ENCODE data around the gene CCDC178.
"Not testable (repeated sequence)": the region's sequence is repeated elsewhere in the genome, so short reads cannot be mapped to it uniquely, and the experiment has no call there.

Gene CCDC178

GRCh38 chr18:33152376-33152775 is 288.1 kb downstream of the CCDC178 start:
- H3K4me3 ChIP-seq (ENCODE audit: low read length): no peak overlapping the region
- no peaks in the 10 kb centered on the region for H3K9me3 ChIP-seq (ENCODE audit: control insufficient read depth, low read length)
- H3K4me1 ChIP-seq (ENCODE audit: control insufficient read depth, insufficient read depth, low read length): no peaks in the 10 kb centered on the region
- H3K9ac ChIP-seq (ENCODE audit: low read length): no peak overlapping the region
- no peaks in the 10 kb centered on the region for H3K36me3 ChIP-seq (ENCODE audit: control insufficient read depth, insufficient read depth, low read length)
- H3K27me3 ChIP-seq (ENCODE audit: control insufficient read depth, insufficient read depth, low read length): no peaks in the 10 kb centered on the region

GRCh38 chr18:33147811-33148210 is 292.7 kb downstream of the CCDC178 start:
- H3K9me3 ChIP-seq (ENCODE audit: control insufficient read depth, low read length); H3K36me3 ChIP-seq (ENCODE audit: control insufficient read depth, insufficient read depth, low read length); H3K4me3 ChIP-seq (ENCODE audit: low read length); H3K9ac ChIP-seq (ENCODE audit: low read length); H3K27me3 ChIP-seq (ENCODE audit: control insufficient read depth, insufficient read depth, low read length); H3K4me1 ChIP-seq (ENCODE audit: control insufficient read depth, insufficient read depth, low read length): not testable (repeated sequence)

- Histone ChIP-seq H3K27me3 (ENCODE audit: control insufficient read depth, insufficient read depth, low read length) (no peaks in the 10 kb centered on the region), H3K9me3 (ENCODE audit: control insufficient read depth, low read length) (no peaks in the 10 kb centered on the region), H3K4me1 (ENCODE audit: control insufficient read depth, insufficient read depth, low read length) (no peaks in the 10 kb centered on the region), H3K4me3 (ENCODE audit: low read length) (no peak overlapping the region), H3K36me3 (ENCODE audit: control insufficient read depth, insufficient read depth, low read length) (no peaks in the 10 kb centered on the region), H3K9ac (ENCODE audit: low read length) (no peak overlapping the region)
These were observed 294.5 kb downstream of the CCDC178 start for GRCh38 chr18:33146014-33146413.

GRCh38 chr18:33135951-33136660 is 304.4 kb downstream of the CCDC178 start:
- Histone ChIP-seq H3K4me3 (ENCODE audit: low read length) (no peak overlapping the region), H3K27me3 (ENCODE audit: control insufficient read depth, insufficient read depth, low read length) (no peaks in the 10 kb centered on the region), H3K9me3 (ENCODE audit: control insufficient read depth, low read length) (no peaks in the 10 kb centered on the region)

GRCh38 chr18:33132657-33133056 is 307.9 kb downstream of the CCDC178 start:
- Histone ChIP-seq H3K4me3 (ENCODE audit: low read length) (no peak overlapping the region), H3K9ac (ENCODE audit: low read length) (no peak overlapping the region), H3K9me3 (ENCODE audit: control insufficient read depth, low read length) (no peaks in the 10 kb centered on the region)

More at GRCh38 chr18:33135951-33136660, 304.4 kb downstream of the CCDC178 start:
- Histone ChIP-seq H3K9ac (ENCODE audit: low read length) (no peak overlapping the region), H3K4me1 (ENCODE audit: control insufficient read depth, insufficient read depth, low read length) (no peaks in the 10 kb centered on the region), H3K36me3 (ENCODE audit: control insufficient read depth, insufficient read depth, low read length) (no peaks in the 10 kb centered on the region)

GRCh38 chr18:33128581-33128980 is 311.9 kb downstream of the CCDC178 start:
- Histone ChIP-seq H3K4me3 (ENCODE audit: low read length) (no peak overlapping the region), H3K4me1 (ENCODE audit: control insufficient read depth, insufficient read depth, low read length) (no peaks in the 10 kb centered on the region), H3K27me3 (ENCODE audit: control insufficient read depth, insufficient read depth, low read length) (no peaks in the 10 kb centered on the region), H3K9me3 (ENCODE audit: control insufficient read depth, low read length) (no peaks in the 10 kb centered on the region), H3K9ac (ENCODE audit: low read length) (no peak overlapping the region), H3K36me3 (ENCODE audit: control insufficient read depth, insufficient read depth, low read length) (no peaks in the 10 kb centered on the region)

More at GRCh38 chr18:33132657-33133056, 307.9 kb downstream of the CCDC178 start:
- H3K36me3 ChIP-seq (ENCODE audit: control insufficient read depth, insufficient read depth, low read length): no peaks in the 10 kb centered on the region
- H3K4me1 ChIP-seq (ENCODE audit: control insufficient read depth, insufficient read depth, low read length): no peaks in the 10 kb centered on the region
- no peaks in the 10 kb centered on the region for H3K27me3 ChIP-seq (ENCODE audit: control insufficient read depth, insufficient read depth, low read length)

GRCh38 chr18:33123862-33124518 is 316.5 kb downstream of the CCDC178 start:
- no peak overlapping the region for H3K9ac ChIP-seq (ENCODE audit: low read length)
- no peaks in the 10 kb centered on the region for H3K4me1 ChIP-seq (ENCODE audit: control insufficient read depth, insufficient read depth, low read length)
- H3K27me3 ChIP-seq (ENCODE audit: control insufficient read depth, insufficient read depth, low read length): no peaks in the 10 kb centered on the region
- H3K9me3 ChIP-seq (ENCODE audit: control insufficient read depth, low read length): no peaks in the 10 kb centered on the region
- H3K36me3 ChIP-seq (ENCODE audit: control insufficient read depth, insufficient read depth, low read length): no peaks in the 10 kb centered on the region
- no peak overlapping the region for H3K4me3 ChIP-seq (ENCODE audit: low read length)

- Histone ChIP-seq H3K27me3 (ENCODE audit: control insufficient read depth, insufficient read depth, low read length) (no peaks in the 10 kb centered on the region), H3K9ac (ENCODE audit: low read length) (no peak overlapping the region), H3K36me3 (ENCODE audit: control insufficient read depth, insufficient read depth, low read length) (no peaks in the 10 kb centered on the region), H3K9me3 (ENCODE audit: control insufficient read depth, low read length) (no peaks in the 10 kb centered on the region), H3K4me1 (ENCODE audit: control insufficient read depth, insufficient read depth, low read length) (peaks cover 5% of the 10 kb centered on the region), H3K4me3 (ENCODE audit: low read length) (no peak overlapping the region)
These were observed 324.1 kb downstream of the CCDC178 start for GRCh38 chr18:33116376-33116775.

- no peaks in the 10 kb centered on the region for H3K27me3 ChIP-seq (ENCODE audit: control insufficient read depth, insufficient read depth, low read length)
- H3K9me3 ChIP-seq (ENCODE audit: control insufficient read depth, low read length): no peaks in the 10 kb centered on the region
- no peak overlapping the region for H3K4me3 ChIP-seq (ENCODE audit: low read length)
- no peaks in the 10 kb centered on the region for H3K36me3 ChIP-seq (ENCODE audit: control insufficient read depth, insufficient read depth, low read length)
- no peak overlapping the region for H3K9ac ChIP-seq (ENCODE audit: low read length)
- H3K4me1 ChIP-seq (ENCODE audit: control insufficient read depth, insufficient read depth, low read length): peaks cover 5% of the 10 kb centered on the region
These were observed 324.6 kb downstream of the CCDC178 start for GRCh38 chr18:33115917-33116316.

GRCh38 chr18:33115476-33115875 is 325.0 kb downstream of the CCDC178 start:
- H3K4me3 ChIP-seq (ENCODE audit: low read length): no peak overlapping the region
- H3K36me3 ChIP-seq (ENCODE audit: control insufficient read depth, insufficient read depth, low read length): no peaks in the 10 kb centered on the region
- no peaks in the 10 kb centered on the region for H3K27me3 ChIP-seq (ENCODE audit: control insufficient read depth, insufficient read depth, low read length)
- no peak overlapping the region for H3K9ac ChIP-seq (ENCODE audit: low read length)
- H3K9me3 ChIP-seq (ENCODE audit: control insufficient read depth, low read length): no peaks in the 10 kb centered on the region
- H3K4me1 ChIP-seq (ENCODE audit: control insufficient read depth, insufficient read depth, low read length): peaks cover 5% of the 10 kb centered on the region

GRCh38 chr18:33114749-33115148 is 325.8 kb downstream of the CCDC178 start:
- Histone ChIP-seq H3K36me3 (ENCODE audit: control insufficient read depth, insufficient read depth, low read length) (no peaks in the 10 kb centered on the region), H3K4me3 (ENCODE audit: low read length) (no peak overlapping the region), H3K9ac (ENCODE audit: low read length) (no peak overlapping the region), H3K27me3 (ENCODE audit: control insufficient read depth, insufficient read depth, low read length) (no peaks in the 10 kb centered on the region), H3K4me1 (ENCODE audit: control insufficient read depth, insufficient read depth, low read length) (peaks cover 5% of the 10 kb centered on the region), H3K9me3 (ENCODE audit: control insufficient read depth, low read length) (no peaks in the 10 kb centered on the region)

GRCh38 chr18:33113416-33113815 is 327.1 kb downstream of the CCDC178 start:
- Histone ChIP-seq H3K27me3 (ENCODE audit: control insufficient read depth, insufficient read depth, low read length) (no peaks in the 10 kb centered on the region), H3K9me3 (ENCODE audit: control insufficient read depth, low read length) (no peaks in the 10 kb centered on the region), H3K4me1 (ENCODE audit: control insufficient read depth, insufficient read depth, low read length) (peaks cover 5% of the 10 kb centered on the region), H3K36me3 (ENCODE audit: control insufficient read depth, insufficient read depth, low read length) (no peaks in the 10 kb centered on the region), H3K9ac (ENCODE audit: low read length) (no peak overlapping the region), H3K4me3 (ENCODE audit: low read length) (no peak overlapping the region)
